RWPE1 (cell line): Measurements from ENCODE around the gene KCNC1.

Experiments
- CTCF ChIA-PET: fragments of 350-600 bp; sonication (Branson Sonifier 250); formaldehyde crosslinking; extraction: SDS; loops from one replicate; lab custom pipeline; 2021; lab: Yijun Ruan, JAX
- POLR2A ChIA-PET: fragments of 400-600 bp; formaldehyde crosslinking; extraction: SDS; loops from one replicate; lab custom pipeline; 2020; ENCODE audit warnings: antibody characterized with exemption; ENCODE audit not compliant: low non-redundant PET; lab: Yijun Ruan, JAX
- DNase-seq: peaks from one replicate; pipeline ENCODE4 v3.0.0; 2012; ENCODE audit warnings: low spot score
- H3K27ac ChIP-seq: fragments of 450-650 bp; 2 replicates; pipeline ENCODE4 v1.5.1; 2017
- CTCF ChIP-seq: fragments of 450-650 bp; conservative IDR thresholded peaks from 2 replicates; pipeline ENCODE4 v1.5.1; 2017; ENCODE audit warnings: low read depth, mild to moderate bottlenecking

Gene KCNC1

DNA sequence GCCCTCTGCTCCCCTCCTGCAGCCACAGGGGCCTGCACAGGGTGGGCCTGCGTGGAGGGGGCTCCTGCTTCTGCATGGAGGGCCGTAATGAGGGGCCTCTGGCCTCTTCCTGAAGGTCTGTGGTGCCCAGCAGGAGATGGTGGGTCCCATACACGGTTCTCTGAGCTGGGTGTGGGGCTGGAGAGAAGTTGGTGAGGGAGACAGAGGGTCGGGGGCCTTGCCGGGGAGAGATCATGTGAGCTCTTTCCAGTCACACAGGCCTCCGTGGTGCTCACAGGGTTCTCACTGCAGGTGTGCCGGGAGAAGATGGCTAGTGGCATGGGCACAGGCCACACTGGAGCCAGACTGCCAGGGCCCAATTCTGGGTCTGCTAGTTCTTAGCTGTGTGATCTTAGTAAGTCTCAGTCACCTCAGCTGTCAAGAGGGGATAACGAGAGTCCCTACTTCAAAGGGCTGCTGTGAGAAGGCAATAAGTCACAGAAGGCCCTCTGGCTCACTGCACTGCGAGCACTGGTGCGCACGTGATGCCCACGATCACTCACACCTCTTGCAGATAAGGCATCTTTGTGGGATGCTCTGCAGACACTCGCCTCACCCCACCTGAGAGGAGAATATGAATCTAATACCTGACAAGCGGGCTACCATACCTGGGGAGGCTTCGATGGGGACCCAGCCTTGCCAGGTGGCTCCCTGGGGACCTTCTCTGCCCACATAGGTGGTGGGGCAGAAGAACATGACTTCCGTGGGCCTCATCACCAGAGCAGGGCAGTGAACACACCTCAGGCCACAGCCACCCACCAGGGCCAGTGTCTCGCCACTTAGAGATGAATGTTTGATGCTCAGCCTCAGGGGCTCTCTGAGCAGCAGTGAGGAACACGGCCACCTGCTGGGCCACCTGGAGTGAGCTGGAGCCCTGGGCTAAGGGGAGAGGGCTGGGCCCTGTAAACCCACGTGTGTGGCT is 14.5 kb downstream of the KCNC1 start:
- H3K27ac ChIP-seq: no peak overlapping the region
- POLR2A ChIA-PET: no interaction called here
- no peak for DNase-seq
- CTCF ChIA-PET: interaction anchor here (0.5 to 0.7 kb wide), 3 partner anchors 35 to 150 kb away, joined by 3 to 6 read pairs (median 3); no protein-coding TSS in a partner anchor
- TF ChIP-seq CTCF: no peak

DNA sequence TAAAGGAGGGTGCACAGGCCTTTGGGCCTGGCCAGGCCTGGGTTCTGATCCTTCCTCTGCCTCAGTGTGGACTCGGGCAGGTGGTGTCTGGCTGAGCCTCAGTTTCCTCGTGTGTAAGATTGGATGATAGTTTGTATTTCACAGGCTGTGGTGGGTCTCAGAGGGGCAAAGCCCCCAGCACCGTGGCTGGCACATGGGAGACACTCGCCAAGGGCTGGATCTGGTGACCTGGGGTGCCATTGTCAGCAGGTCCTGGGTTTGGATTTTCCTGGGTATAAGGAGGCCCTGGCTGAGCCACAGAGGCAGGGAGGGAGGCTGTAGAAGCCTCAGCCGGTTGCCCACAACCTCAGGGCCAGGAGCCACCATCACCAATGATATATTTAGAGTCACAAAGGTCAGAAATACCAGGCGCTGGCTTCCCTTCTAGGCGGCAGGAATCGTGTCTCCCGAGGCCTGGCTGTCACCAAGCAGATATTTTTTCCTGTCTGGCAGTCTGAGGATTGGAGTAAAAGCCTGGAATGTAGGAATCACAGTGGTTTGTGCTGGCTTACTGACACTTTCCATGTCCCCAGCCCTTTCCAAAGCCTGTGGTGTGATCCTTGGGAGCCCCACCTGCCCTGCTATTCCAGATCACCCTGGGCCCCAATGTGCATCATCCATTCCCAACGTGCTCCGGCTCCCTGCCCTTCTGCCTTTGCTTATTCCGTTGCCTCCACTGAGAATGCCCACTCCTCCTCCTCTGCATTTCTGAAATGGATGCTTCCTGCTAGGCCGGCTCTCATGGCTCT is 15.6 kb downstream of the KCNC1 start:
- TF ChIP-seq CTCF: no peak
- ChIA-PET CTCF (no interaction called here), POLR2A (no interaction called here)
- H3K27ac ChIP-seq: no peak overlapping the region
- no peak for DNase-seq

DNA sequence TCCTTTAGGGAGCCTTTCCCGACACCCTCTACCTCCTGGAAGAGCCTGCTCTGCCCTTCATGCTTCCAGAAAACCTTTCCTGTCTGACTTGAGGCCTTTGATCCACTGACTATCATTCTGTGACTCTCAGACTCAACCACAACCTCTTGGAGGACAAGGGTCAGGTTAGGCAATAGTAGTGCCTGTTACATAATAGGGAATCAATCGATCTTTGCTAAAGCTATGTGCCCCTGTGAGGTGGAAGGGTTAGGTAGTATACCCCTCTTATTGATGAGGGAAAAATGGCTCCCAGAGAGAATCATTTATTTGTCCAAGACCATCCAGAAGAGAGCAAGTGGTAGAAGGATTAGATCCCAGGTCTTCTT is 16.2 kb downstream of the KCNC1 start:
- no peak overlapping the region for H3K27ac ChIP-seq
- TF ChIP-seq CTCF: no peak
- no peak for DNase-seq
- ChIA-PET CTCF (no interaction called here), POLR2A (no interaction called here)

DNA sequence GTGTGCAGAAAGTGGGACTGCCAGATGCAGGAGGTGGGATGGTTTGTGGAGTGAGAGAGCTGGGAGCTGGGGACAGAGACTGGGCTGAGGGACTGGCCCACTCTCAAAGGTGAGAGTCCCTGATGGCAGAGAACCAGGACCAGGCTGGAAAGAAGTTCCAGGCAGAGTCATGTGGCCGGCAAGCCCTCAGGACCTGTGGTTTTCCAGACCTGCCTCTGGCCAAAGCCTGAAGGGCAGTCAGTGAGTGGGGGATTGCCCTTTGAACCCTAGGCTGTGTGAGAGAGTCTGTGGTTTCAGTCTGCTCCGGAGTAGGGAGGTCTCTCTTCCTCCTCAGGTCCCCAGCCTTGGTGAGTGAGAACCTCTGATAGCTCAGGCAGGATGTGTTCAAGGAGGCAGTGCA is 17.0 kb downstream of the KCNC1 start:
- POLR2A ChIA-PET: no interaction called here
- no peak for DNase-seq
- H3K27ac ChIP-seq: no peak overlapping the region
- CTCF ChIA-PET: interaction anchor here (0.6 to 0.7 kb wide), 3 partner anchors 64 to 1320 kb away, joined by 3 read pairs; no protein-coding TSS in a partner anchor
- no peak for TF ChIP-seq CTCF

GRCh38 chr11:17752144-17752543 is 17.6 kb downstream of the KCNC1 start:
- POLR2A ChIA-PET: no interaction called here
- no peak overlapping the region for H3K27ac ChIP-seq
- DNase-seq: no peak
- TF ChIP-seq CTCF: no peak
- CTCF ChIA-PET: interaction anchor here (0.6 to 1.8 kb wide), 4 partner anchors 63 to 1320 kb away, joined by 3 to 5 read pairs (median 3); no protein-coding TSS in a partner anchor

DNA sequence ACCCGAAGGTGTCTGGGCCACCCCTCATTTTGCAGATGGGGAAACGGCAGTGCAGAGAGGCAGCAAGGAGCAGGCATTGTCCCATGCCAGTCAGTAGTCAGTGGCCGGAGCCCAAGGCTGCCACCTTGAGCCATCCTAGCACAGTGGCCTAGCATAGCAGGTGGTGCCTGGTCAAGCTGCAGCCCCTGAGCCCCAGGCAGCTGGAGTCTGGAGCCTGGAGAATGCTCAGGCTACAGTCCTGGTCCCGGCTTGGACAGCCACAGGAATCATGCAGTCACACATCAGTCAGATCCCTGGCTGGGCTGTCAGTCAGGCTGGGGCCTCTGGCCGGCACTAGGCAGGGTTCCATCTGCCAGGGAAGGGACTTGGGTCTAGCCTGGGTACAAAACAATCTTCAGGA is 18.6 kb downstream of the KCNC1 start:
- no peak for TF ChIP-seq CTCF
- CTCF ChIA-PET: interaction anchor here (0.7 to 1.8 kb wide), 2 partner anchors 226 to 1020 kb away, joined by 4 to 5 read pairs; no protein-coding TSS in a partner anchor
- no peak overlapping the region for H3K27ac ChIP-seq
- DNase-seq: no peak
- POLR2A ChIA-PET: no interaction called here
